HG03565 (cell line): ENCODE results near the gene SLC35A4.
A peak's percentile ranks its signal among the peaks of the same experiment; 100 is the strongest.
"Not testable (repeated sequence)": the region's sequence is repeated elsewhere in the genome, so short reads cannot be mapped to it uniquely, and the experiment has no call there.

Source experiments
- ATAC-seq: cut with Tn5 transposase; IDR thresholded peaks from one replicate; pipeline ENCODE4 v1.9.1; 2021; ENCODE audit warnings: mild to moderate bottlenecking, moderate library complexity; ENCODE audit not compliant: unreplicated experiment

The SLC35A4 gene

DNA sequence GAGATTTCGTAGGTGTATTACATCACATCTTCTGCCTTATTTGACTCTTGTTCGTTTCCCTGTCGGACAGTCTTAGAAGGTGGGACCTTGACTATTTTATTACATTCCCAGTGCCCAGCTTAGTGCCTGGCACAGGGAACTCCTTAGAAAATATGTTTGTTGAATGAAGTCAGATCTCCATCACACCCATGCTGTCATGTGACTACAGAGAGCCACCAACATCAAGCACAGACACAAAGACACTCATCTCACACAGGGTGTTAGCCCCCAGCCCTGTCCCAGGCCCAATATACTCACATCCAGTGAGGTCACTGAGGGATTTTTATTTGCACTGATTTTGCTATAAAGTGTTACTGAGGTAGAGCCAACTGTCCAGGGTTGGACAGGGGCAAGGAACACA, 6.7 kb upstream of the SLC35A4 start:
- no peak for ATAC-seq

DNA sequence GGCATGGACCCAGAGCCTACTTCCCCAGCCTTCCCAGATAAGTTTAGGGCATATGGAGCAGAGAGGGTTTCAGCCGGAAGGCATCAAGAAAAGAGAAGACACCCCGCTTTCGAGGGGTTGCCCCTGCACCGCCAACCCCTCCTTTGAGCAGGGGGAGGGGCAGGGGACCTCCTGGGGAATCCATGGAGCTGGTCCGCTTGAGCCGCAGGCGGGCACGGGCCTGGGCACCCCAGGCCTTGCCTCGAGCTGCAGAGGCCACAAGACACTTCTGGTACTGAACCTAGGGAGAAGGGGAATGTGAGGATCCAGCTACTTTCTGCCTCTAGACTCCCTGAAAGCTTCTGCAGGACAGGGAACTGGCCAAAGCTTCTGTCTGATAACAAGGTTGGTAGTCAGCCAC, 6.1 kb upstream of the SLC35A4 start:
- ATAC-seq = no peak

GRCh38 chr5:140560227-140560626, 4.4 kb upstream of the SLC35A4 start:
- ATAC-seq = no peak

DNA sequence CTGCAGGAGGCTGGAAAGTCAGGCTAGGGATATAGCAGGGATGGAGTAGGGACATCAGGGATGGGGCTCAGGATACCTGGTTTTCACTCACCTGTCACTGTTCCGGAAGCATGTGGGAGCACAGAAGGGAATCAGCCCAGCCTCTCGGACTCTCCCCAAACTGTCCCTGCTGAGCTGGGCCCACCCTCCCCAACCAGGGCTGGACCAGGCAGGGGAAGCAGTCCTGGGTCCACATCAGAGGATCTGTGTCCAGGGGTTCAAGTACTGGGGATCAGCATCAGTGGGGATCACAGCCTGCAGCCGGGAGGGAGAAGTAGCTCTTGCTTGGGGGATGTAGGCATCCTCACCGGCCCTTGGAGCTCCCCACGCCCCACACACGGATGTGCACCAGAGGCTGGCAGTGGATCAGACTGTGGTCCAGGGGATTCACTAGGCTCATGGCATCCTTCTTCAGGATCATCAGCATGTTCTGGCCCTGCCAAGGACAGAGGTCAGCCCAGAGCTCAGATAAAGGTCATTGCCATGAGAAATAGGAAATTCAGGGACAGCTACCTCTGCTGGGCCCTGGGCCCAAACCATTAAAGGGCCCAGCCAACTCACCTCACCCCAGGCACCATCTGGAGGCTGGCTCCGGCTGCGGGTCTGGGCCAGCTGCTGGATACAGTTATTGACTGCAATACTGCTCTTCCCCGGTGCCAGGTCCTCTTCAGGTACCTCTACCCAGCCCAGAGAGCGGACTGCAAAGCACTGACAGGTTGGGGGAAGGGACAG, 2.7 kb upstream of the SLC35A4 start:
- ATAC-seq = no peak

GRCh38 chr5:140563596-140563995, 1.0 kb upstream of the SLC35A4 start:
- ATAC-seq = no peak

DNA sequence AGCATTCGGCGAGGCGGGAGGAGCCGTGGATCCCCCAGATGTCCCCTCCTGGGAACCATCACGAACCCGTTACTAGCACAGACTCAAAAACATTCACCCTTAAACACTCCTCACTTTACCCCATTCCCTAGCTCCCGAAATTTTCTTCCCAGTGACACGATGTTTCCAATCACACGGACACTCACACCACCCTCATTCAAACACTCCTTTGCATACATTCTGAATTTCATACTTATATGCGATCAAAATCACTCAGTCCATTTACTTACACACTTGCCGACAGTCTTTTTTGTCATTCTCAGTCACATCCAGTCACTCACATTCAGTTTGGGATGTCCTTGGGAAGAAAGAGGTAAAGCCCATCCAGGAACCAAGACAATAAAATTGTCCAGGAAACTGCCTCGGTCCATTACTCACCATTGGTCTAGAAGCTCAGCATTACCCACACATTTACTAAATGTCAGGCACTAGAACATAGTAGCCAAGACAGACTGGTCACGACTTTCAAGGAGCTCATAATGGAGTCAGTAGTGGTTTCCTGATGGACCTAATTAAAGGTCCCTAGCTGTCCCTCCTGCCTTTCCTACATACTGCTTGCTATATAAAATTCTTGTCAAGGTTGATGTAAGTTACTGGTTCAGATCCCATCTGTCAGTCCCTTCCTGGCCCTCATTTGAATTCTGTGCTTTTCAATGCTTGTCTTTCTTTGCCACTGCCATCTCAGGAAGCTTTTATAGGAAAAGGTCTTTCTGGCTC, 574 bp downstream of the SLC35A4 start:
- no peak for ATAC-seq

DNA sequence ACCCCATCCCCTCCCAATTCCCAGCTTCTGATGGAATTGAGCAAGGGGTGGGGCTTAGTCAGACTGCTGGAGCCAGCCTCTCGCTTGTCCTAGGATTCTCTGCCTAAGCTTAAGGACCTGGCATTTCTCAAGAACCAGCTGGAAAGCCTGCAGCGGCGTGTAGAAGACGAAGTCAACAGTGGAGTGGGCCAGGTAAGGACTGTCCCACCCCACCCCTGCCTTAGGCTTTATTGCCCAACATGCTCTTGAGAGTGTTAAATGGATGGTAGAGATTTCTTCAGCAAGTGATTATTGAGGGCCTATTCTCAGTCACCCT, 1.1 kb downstream of the SLC35A4 start:
- ATAC-seq = no peak

- no peak for ATAC-seq
Measured at GRCh38 chr5:140566665-140567064, 2.0 kb downstream of the SLC35A4 start.

- peak; percentile 23 for ATAC-seq
Measured at GRCh38 chr5:140567136-140567818, 2.6 kb downstream of the SLC35A4 start.

DNA sequence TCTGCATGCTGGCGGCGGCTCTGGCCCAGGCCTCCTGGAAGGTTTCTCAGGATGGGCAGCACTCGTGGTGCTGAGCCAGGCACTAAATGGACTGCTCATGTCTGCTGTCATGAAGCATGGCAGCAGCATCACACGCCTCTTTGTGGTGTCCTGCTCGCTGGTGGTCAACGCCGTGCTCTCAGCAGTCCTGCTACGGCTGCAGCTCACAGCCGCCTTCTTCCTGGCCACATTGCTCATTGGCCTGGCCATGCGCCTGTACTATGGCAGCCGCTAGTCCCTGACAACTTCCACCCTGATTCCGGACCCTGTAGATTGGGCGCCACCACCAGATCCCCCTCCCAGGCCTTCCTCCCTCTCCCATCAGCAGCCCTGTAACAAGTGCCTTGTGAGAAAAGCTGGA, 3.2 kb downstream of the SLC35A4 start:
- ATAC-seq = no peak

DNA sequence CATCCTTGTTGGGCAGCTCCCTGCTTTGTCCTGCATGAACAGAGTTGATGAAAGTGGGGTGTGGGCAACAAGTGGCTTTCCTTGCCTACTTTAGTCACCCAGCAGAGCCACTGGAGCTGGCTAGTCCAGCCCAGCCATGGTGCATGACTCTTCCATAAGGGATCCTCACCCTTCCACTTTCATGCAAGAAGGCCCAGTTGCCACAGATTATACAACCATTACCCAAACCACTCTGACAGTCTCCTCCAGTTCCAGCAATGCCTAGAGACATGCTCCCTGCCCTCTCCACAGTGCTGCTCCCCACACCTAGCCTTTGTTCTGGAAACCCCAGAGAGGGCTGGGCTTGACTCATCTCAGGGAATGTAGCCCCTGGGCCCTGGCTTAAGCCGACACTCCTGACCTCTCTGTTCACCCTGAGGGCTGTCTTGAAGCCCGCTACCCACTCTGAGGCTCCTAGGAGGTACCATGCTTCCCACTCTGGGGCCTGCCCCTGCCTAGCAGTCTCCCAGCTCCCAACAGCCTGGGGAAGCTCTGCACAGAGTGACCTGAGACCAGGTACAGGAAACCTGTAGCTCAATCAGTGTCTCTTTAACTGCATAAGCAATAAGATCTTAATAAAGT, 3.9 kb downstream of the SLC35A4 start:
- ATAC-seq = no peak

DNA sequence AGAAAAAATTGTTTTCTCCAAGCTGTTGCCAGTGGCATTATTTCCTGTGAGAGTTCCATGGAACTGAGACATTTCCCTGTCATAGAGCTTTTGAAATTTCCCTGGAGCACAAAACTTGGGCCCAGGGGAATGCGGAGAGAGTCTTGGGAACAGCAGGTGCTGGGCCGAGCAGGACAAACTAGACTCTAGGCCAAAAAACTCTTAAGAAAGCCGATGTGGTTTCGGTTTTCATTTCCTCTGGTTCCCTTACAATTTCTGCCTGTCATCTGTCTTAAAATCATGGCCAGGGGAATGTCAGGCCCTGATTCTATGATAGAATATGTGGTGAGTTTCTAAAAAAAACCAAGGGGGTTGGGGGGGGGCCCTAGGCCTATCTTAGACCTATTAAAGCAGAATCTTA, 4.6 kb downstream of the SLC35A4 start:
- no peak for ATAC-seq

DNA sequence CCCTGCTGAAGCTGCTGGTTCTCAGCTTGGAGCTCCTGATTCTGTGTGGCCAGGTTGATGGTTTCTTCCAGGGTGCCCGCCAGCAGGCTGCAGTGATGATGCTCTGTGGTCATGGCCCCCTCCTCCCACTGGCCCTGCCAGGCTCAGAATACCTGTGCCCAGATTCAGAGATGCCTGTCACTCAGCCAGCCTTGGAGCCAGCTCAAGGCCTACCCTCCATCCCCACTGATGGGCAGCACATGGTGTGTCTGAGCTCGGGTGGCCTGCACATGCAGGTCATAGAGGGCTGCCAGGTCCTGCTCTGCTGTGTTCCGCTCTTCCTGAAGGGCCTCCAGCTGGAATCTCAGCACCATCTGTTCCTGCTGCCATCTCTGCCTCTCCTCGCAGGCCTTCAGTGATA, 5.4 kb downstream of the SLC35A4 start:
- no peak for ATAC-seq

GRCh38 chr5:140570488-140570887, 5.9 kb downstream of the SLC35A4 start:
- no peak for ATAC-seq

DNA sequence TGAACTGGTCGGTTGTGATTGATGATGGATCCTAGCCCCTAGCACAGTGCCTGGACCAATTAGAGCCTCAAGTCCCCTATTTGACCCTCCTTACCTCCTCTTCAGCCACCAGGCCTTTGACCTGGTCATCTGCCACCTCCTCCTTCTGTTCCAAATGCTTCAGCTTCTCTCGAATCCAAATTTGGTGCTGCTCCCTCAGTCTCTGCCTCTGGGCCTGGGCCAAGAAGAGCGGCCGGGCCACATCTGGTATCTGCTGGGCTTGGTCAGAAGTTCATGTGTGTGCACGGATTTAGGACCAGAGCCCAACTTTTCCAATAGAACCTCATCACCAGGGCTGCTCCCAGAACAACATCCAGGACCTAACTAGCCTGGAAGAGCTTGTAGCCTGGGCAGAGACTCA, 6.5 kb downstream of the SLC35A4 start:
- no peak for ATAC-seq

DNA sequence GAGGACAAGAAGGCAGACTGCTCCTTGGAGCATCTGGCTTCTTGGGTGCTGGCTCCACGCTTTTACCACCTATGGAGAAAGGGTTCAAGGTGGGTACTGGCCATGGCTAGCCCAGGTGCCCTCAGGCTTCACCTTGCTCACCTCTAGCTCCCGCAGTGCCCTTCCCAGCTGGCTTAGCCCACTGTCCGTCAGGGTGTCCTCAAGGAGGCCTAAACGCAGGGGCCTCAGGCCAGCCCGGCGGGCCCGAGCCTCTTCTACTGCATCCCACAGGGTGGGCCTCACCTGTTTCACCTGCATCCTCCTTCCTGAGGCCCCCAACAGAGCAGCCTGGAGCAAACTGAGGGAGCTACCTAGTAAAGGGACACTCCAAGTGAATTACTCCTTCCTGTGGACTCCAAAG, 9.1 kb downstream of the SLC35A4 start:
- no peak for ATAC-seq

GRCh38 chr5:140574165-140574564, 9.5 kb downstream of the SLC35A4 start:
- ATAC-seq = no peak

GRCh38 chr5:140575309-140575708, 10.7 kb downstream of the SLC35A4 start:
- ATAC-seq = no peak

DNA sequence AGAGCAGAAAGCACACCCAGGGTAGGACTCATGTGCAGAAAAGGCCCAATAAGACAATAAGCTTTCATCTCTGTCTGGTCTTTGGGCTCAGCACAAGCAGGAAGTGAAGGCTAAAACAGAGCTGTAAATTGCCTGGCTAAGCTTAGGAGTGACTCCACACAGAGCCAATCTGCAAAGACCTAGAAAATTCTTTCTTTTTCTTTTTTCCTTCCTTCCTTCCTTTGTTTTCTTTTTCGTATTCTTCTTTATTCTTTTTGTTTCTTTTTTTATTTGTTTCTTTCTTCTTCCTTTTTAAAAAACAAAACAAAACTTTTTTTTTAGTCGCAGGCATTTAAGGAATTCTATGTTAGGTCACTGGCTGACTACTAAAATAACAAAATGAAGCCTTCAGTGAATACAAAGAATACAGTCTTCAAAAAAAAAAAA, 12.2 kb downstream of the SLC35A4 start:
- no peak for ATAC-seq

- ATAC-seq = not testable (repeated sequence)
Measured at GRCh38 chr5:140579188-140579747, 14.6 kb downstream of the SLC35A4 start.

DNA sequence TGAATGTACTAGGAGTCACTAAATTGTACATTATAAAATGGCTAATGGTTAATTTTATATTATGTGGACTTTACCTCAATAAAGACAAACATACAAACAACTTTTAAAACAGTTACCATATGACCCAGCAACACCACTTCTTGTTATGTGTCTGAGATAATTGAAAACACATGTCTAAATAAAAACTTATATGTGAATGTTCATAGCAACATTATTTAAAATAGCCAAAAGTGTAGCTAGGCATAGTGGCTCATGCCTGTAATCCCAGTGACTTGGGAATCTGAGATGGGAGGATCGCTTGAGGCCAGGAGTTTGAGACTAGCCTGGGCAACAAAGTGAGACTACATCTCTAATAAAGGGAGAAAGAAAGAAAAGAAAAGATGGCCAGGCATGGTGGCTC, 22.9 kb downstream of the SLC35A4 start:
- no peak for ATAC-seq
